Stimulated activated CD4-positive, alpha-beta T cell treated with anti-CD3 and anti-CD28 coated beads, Interleukin-1b, Interleukin-23, amount 100 ng/mL, for 48 hours (primary cell): ENCODE data around the gene GRK5.

Experiments
- DNase-seq: peaks from one replicate; pipeline ENCODE4 v3.0.0-alpha.2; 2020

The GRK5 gene

GRCh38 chr10:119347181-119347974 lies 140.0 kb downstream of the GRK5 start:
- DNase-seq = no peak

DNA sequence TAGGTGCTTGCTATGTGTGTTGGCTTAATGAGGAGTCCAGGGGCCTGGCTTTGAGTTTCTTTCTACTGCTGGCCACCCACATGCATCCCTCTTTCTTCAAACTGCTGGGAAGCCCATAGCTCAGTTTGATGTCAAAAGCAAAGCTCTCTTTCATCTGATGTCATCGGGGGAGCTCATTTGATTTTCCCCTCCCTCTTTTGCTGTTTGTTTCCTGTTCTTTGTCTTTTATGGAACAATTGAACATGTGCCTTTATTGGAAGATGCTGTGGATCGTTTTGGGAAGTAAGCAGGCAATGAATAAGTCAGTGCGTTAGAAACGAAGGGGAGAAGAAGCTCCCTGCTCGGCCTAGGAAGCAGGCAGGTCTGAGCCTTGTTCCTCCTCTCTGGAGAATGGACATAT lies 140.7 kb downstream of the GRK5 start:
- no peak for DNase-seq

- no peak for DNase-seq
Measured at GRCh38 chr10:119348516-119349240, 141.3 kb downstream of the GRK5 start.

- DNase-seq = no peak
Measured at GRCh38 chr10:119349341-119349740, 142.0 kb downstream of the GRK5 start.

GRCh38 chr10:119349937-119350501 lies 142.6 kb downstream of the GRK5 start:
- DNase-seq = no peak

DNA sequence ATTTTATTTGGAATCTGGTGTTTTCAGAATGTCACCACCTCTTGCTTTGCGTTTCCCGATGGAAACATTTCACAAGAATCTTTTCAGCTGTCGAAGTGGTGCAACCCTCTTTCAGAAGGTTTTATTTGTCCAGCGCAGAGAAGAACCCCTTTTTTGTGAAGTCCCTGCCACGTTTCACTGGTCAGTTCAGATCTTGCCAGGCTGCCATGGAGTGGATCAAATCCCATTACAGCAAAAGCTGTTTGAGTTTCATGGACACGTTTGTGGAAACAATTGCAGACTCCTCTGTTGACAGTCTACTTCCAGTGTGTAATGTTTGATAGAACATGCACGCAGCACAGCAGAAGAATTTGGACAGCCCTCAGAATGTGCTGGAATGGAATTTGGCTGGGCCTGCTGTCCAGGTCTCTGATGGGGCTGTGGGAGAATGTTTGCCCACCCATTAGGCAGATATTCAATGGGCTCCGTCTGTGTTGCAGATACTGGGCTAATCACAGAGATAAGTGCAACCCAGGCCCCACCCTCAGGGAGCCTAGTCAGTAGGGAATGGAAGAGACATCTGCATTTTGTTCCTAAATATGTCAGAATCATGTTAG lies 143.2 kb downstream of the GRK5 start:
- no peak for DNase-seq

GRCh38 chr10:119351189-119351588 lies 143.8 kb downstream of the GRK5 start:
- peak; percentile 24 for DNase-seq

GRCh38 chr10:119352042-119352441 lies 144.7 kb downstream of the GRK5 start:
- no peak for DNase-seq

GRCh38 chr10:119352807-119353206 lies 145.4 kb downstream of the GRK5 start:
- no peak for DNase-seq

DNA sequence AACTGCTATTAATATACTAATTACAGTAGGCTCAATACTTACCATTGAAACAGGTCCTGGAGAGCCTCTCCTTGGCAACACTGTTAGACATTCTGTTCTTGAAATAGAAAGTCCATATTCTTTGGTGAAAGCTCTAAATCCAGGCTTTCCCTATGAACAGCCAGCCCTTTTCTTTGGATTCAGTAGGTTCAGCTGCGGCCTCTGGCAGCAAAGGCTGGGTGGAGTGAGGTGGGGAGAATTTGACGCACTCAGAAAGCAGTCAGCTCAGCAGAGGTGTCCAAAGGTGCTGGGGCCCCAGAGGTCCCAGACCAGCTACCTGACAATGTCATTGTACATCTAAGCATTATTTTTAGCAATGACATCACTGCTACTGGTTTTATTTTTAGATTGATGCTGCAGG lies 146.1 kb downstream of the GRK5 start:
- no peak for DNase-seq

GRCh38 chr10:119355930-119356329 lies 148.6 kb downstream of the GRK5 start:
- no peak for DNase-seq

- no peak for DNase-seq
Measured at GRCh38 chr10:119357412-119358151, 150.2 kb downstream of the GRK5 start.

GRCh38 chr10:119358152-119358512 lies 150.8 kb downstream of the GRK5 start:
- DNase-seq = no peak

DNA sequence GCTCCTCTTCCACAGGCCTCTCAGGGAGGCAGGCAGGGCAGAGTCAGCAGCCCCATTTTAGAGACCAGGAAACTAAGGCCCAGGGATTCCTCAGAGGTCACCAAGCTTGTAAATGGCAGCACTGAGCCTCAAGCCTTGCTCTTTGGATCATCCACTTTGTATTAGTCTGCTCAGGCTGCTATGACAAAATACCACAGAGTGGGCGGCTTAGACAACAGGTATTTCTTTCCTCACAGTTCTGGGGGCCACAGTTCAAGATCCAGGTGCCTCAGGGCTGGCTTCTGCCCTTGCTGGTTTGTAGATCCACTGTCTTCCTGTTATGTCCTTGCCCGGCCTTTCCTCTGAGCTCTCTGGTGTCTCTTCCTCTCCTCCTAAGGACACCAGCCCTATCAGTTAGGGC lies 151.2 kb downstream of the GRK5 start:
- DNase-seq = no peak

DNA sequence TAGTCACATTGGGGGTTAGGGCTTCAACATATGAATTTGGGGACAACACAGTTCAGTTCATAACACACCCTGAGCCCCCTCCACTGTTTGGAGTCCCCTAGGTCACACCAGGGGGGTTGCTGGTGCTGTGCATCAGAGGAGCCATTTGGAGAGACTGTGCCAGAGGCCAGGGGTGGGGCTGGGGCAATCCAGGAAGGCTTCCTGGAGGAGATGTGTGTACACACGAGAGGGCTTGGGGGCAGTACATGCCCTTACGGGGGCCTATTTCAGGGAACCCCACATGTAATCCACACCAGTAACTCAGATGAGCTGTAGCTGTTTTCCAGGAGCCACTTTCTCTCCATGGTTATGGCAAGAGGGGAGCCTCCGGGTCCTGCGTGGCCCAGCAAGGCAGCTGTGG lies 151.7 kb downstream of the GRK5 start:
- DNase-seq = no peak

- peak; percentile 13 for DNase-seq
Measured at GRCh38 chr10:119360181-119360921, 153.0 kb downstream of the GRK5 start.

- DNase-seq = no peak
Measured at GRCh38 chr10:119361037-119361436, 153.7 kb downstream of the GRK5 start.

DNA sequence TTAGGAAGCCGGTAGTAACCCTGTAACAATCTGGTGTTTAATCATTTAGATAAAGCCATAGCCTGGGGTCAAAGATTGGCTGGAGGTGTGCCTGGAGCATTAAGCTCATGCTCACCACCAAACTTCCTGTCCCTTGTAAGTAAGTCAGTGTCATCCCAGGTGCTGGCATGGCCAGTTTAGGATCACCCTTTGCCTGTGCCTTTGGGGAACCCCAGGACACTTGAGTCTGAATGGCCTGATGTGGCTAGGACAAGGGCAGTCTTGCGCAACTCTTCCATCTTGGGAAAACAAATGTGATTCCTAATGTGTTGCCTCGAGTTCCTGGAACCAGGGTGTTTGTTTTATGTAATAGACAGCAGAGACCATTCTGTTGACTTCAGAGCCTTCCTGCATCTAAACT lies 154.8 kb downstream of the GRK5 start:
- no peak for DNase-seq

GRCh38 chr10:119364645-119365600 lies 157.6 kb downstream of the GRK5 start:
- DNase-seq = no peak

DNA sequence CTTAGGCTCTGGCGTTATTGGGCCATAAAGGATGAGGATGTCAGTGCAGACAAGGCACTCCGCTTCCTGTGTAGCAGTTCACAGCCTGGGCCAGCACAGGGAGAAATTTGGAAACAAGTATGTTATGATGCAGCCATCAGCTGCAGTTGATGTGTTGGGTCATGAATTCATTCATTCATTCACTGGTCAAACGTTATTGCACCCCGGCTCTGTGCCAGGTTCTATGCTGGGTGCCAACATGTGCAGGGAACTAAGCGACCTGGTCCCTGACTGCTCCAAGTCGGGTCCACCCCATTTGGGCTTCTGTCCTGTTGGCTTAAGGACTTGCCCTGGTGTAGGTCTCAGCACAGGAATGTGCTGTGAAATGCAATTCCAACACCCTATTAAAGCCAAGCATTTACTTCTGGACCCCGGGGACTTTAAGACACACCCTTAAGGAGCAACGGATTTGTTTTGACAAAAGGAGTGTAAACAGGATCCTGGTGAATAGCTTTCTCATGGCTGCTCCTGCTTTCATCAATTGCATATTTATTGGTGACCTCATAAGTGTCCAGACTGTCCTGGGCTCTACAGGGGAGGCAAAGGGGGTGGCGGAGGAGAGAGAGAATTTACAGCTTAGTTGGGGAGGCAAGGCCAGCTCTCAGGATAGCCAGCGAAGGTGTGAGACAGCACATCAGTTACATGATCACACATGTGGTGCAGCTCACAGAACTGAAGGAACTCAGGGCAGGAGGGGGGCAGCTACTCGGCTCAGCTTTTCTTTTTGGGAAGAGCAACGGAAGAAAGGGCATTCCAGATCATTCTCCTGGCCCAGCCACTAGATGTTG lies 158.6 kb downstream of the GRK5 start:
- no peak for DNase-seq
